ENCODE data around the gene NPVF.

DNA sequence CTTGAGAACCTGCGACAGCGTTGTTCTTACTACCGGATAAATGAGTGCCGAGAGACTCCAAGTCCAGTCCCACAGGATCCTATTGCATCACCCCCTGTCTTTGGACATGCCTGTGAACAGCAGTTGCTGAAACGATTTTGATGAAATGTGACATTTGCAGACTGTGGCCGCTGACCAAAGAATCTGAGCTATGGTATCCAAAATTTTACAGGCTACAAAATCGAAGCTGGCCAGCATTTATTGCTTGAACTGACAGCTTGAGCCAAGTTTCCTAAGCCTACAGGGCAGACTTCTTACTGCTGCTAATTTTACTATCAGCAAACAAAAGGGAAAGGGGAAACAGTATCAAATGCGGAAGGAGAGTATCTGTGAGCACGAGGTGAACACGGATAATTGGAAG is 12.1 kb upstream of the NPVF start:
- TF ChIP-seq, protein P1, sequence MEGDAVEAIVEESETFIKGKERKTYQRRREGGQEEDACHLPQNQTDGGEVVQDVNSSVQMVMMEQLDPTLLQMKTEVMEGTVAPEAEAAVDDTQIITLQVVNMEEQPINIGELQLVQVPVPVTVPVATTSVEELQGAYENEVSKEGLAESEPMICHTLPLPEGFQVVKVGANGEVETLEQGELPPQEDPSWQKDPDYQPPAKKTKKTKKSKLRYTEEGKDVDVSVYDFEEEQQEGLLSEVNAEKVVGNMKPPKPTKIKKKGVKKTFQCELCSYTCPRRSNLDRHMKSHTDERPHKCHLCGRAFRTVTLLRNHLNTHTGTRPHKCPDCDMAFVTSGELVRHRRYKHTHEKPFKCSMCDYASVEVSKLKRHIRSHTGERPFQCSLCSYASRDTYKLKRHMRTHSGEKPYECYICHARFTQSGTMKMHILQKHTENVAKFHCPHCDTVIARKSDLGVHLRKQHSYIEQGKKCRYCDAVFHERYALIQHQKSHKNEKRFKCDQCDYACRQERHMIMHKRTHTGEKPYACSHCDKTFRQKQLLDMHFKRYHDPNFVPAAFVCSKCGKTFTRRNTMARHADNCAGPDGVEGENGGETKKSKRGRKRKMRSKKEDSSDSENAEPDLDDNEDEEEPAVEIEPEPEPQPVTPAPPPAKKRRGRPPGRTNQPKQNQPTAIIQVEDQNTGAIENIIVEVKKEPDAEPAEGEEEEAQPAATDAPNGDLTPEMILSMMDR (IDR thresholded peaks at IDR 0.05): no peak
- TF ChIP-seq POLR2A (IDR thresholded peaks at IDR 0.05): no peak
